Nephron progenitor cell (in vitro differentiated cells): Measurements from ENCODE around the gene ATP1B3.
"Not testable (repeated sequence)": the region's sequence is repeated elsewhere in the genome, so short reads cannot be mapped to it uniquely, and the experiment has no call there.

Source experiments
- DNase-seq: peaks from one replicate; pipeline ENCODE4 v3.0.0; 2021
- H3K27ac Mint-ChIP-seq: 2 replicates; pipeline ENCODE4 v1.8.0; 2021; ENCODE audit warnings: mild to moderate bottlenecking, moderate library complexity, mixed read lengths
- H3K27me3 Mint-ChIP-seq: 2 replicates; pipeline ENCODE4 v1.8.0; 2021; ENCODE audit warnings: mild to moderate bottlenecking, low read depth, mixed read lengths; ENCODE audit not compliant: poor library complexity
- H3K36me3 Mint-ChIP-seq: 2 replicates; pipeline ENCODE4 v1.8.0; 2021; ENCODE audit warnings: low read depth, mixed read lengths
- H3K4me1 Mint-ChIP-seq: 2 replicates; pipeline ENCODE4 v1.8.0; 2021; ENCODE audit warnings: mixed read lengths
- H3K4me3 Mint-ChIP-seq: 2 replicates; pipeline ENCODE4 v1.8.0; 2021; ENCODE audit warnings: mild to moderate bottlenecking, moderate library complexity, mixed read lengths
- H3K9me3 Mint-ChIP-seq: 2 replicates; pipeline ENCODE4 v1.8.0; 2021; ENCODE audit warnings: mild to moderate bottlenecking, moderate library complexity, mixed read lengths
- CTCF ChIP-seq: fragments of 200-600 bp; sonication (generic); IDR thresholded peaks from 2 replicates; pipeline ENCODE4 v1.5.0; 2021; ENCODE audit warnings: antibody characterized with exemption

The ATP1B3 gene

GRCh38 chr3:141898908-141899307, 22.5 kb downstream of the ATP1B3 start:
- TF ChIP-seq CTCF, result no peak
- DNase-seq, result no peak
- H3K4me3 Mint-ChIP-seq, result no peak overlapping the region
- H3K36me3 Mint-ChIP-seq, result peaks cover 75% of the 10 kb centered on the region
- H3K9me3 Mint-ChIP-seq, result peaks cover 44% of the 10 kb centered on the region
- H3K27me3 Mint-ChIP-seq, result no peaks in the 10 kb centered on the region
- H3K4me1 Mint-ChIP-seq, result no peaks in the 10 kb centered on the region
- no peak overlapping the region for H3K27ac Mint-ChIP-seq

- H3K4me1 Mint-ChIP-seq, result no peaks in the 10 kb centered on the region
- no peak for DNase-seq
- peaks cover 70% of the 10 kb centered on the region for H3K36me3 Mint-ChIP-seq
- no peak for TF ChIP-seq CTCF
- H3K9me3 Mint-ChIP-seq, result peaks cover 44% of the 10 kb centered on the region
- no peak overlapping the region for H3K27ac Mint-ChIP-seq
- no peaks in the 10 kb centered on the region for H3K27me3 Mint-ChIP-seq
- no peak overlapping the region for H3K4me3 Mint-ChIP-seq
Measured at GRCh38 chr3:141900343-141900742, 23.9 kb downstream of the ATP1B3 start.

- no peak overlapping the region for H3K27ac Mint-ChIP-seq
- H3K9me3 Mint-ChIP-seq, result peaks cover 39% of the 10 kb centered on the region
- no peaks in the 10 kb centered on the region for H3K27me3 Mint-ChIP-seq
- no peak overlapping the region for H3K4me3 Mint-ChIP-seq
- no peaks in the 10 kb centered on the region for H3K4me1 Mint-ChIP-seq
- TF ChIP-seq CTCF, result no peak
- DNase-seq, result no peak
- peaks cover 58% of the 10 kb centered on the region for H3K36me3 Mint-ChIP-seq
Measured at GRCh38 chr3:141901914-141902313, 25.5 kb downstream of the ATP1B3 start.

GRCh38 chr3:141904203-141904602, 27.8 kb downstream of the ATP1B3 start:
- H3K36me3 Mint-ChIP-seq, result peaks cover 56% of the 10 kb centered on the region
- no peaks in the 10 kb centered on the region for H3K27me3 Mint-ChIP-seq
- DNase-seq, result no peak
- H3K9me3 Mint-ChIP-seq, result peaks cover 17% of the 10 kb centered on the region
- H3K4me3 Mint-ChIP-seq, result no peak overlapping the region
- no peak overlapping the region for H3K27ac Mint-ChIP-seq
- TF ChIP-seq CTCF, result no peak
- no peaks in the 10 kb centered on the region for H3K4me1 Mint-ChIP-seq

- no peak for DNase-seq
- peaks cover 8% of the 10 kb centered on the region for H3K9me3 Mint-ChIP-seq
- H3K4me3 Mint-ChIP-seq, result no peak overlapping the region
- no peak for TF ChIP-seq CTCF
- H3K27me3 Mint-ChIP-seq, result no peaks in the 10 kb centered on the region
- no peak overlapping the region for H3K27ac Mint-ChIP-seq
- H3K36me3 Mint-ChIP-seq, result peaks cover 53% of the 10 kb centered on the region
- no peaks in the 10 kb centered on the region for H3K4me1 Mint-ChIP-seq
Measured at GRCh38 chr3:141905129-141905528, 28.7 kb downstream of the ATP1B3 start.

- H3K9me3 Mint-ChIP-seq, result peaks cover 7% of the 10 kb centered on the region
- no peaks in the 10 kb centered on the region for H3K4me1 Mint-ChIP-seq
- DNase-seq, result no peak
- H3K4me3 Mint-ChIP-seq, result no peak overlapping the region
- no peak for TF ChIP-seq CTCF
- H3K36me3 Mint-ChIP-seq, result peaks cover 71% of the 10 kb centered on the region
- H3K27me3 Mint-ChIP-seq, result no peaks in the 10 kb centered on the region
- H3K27ac Mint-ChIP-seq, result no peak overlapping the region
Measured at GRCh38 chr3:141909408-141909807, 33.0 kb downstream of the ATP1B3 start.

GRCh38 chr3:141909986-141910385, 33.5 kb downstream of the ATP1B3 start:
- not testable (repeated sequence) for DNase-seq, H3K4me3 Mint-ChIP-seq, H3K4me1 Mint-ChIP-seq, H3K9me3 Mint-ChIP-seq, H3K27ac Mint-ChIP-seq, H3K27me3 Mint-ChIP-seq
- peaks cover 72% of the 10 kb centered on the region for H3K36me3 Mint-ChIP-seq
